T-helper 17 cell (primary cell): ENCODE results near the gene TMEM132D. TPM values are rescaled to one million over a fixed set of nuclear protein-coding genes. Genes with fewer than 3 reads are reported as not detected.
"Not testable (repeated sequence)": the region's sequence is repeated elsewhere in the genome, so short reads cannot be mapped to it uniquely, and the experiment has no call there.

Source experiments
- ATAC-seq: fragments of 150-1000 bp; cut with Tn5 transposase; 2 replicates; pipeline ENCODE4 v1.10.0; 2021; ENCODE audit warnings: mild to moderate bottlenecking, moderate library complexity
- DNase-seq, 3 donors: peaks; one replicate each; pipeline versions ENCODE4 v3.0.0 to v3.0.0-alpha.2; 2020 to 2021
- H3K9me3 ChIP-seq: one replicate; pipeline ENCODE4 v1.7.0; 2013; ENCODE audit warnings: low read length, mild to moderate bottlenecking; ENCODE audit not compliant: control insufficient read depth, poor library complexity, severe bottlenecking
- H3K27ac Mint-ChIP-seq: one replicate; pipeline ENCODE4 v1.8.0; 2022; ENCODE audit warnings: mild to moderate bottlenecking, moderate library complexity, mixed read lengths
- H3K27me3 Mint-ChIP-seq: one replicate; pipeline ENCODE4 v1.8.0; 2022; ENCODE audit warnings: mixed read lengths
- H3K36me3 Mint-ChIP-seq: one replicate; pipeline ENCODE4 v1.8.0; 2022; ENCODE audit warnings: low read depth, mixed read lengths
- H3K4me1 Mint-ChIP-seq: one replicate; pipeline ENCODE4 v1.8.0; 2022; ENCODE audit warnings: mild to moderate bottlenecking, mixed read lengths
- H3K4me3 Mint-ChIP-seq: one replicate; pipeline ENCODE4 v1.8.0; 2022; ENCODE audit warnings: mild to moderate bottlenecking, moderate library complexity, mixed read lengths
- total RNA-seq, 4 donors: library from RNA in 2 of 4; stranded (reverse) in 2 of 4; gene quantifications; one replicate each; pipeline ENCODE4 v1.2.3 and lab custom pipeline; 2022 to 2026

Gene TMEM132D
- total RNA-seq, 2 donors from 2014 or later: not detected

GRCh38 chr12:129558036-129558435 lies 345.8 kb downstream of the TMEM132D start:
- Mint-ChIP-seq H3K4me1 (no peaks in the 10 kb centered on the region), H3K4me3 (no peak overlapping the region), H3K36me3 (no peaks in the 10 kb centered on the region), H3K27me3 (no peaks in the 10 kb centered on the region), H3K27ac (no peak overlapping the region)
- ATAC-seq (no peak), DNase-seq (no peak)
- peaks cover 10% of the 10 kb centered on the region for H3K9me3 ChIP-seq

DNA sequence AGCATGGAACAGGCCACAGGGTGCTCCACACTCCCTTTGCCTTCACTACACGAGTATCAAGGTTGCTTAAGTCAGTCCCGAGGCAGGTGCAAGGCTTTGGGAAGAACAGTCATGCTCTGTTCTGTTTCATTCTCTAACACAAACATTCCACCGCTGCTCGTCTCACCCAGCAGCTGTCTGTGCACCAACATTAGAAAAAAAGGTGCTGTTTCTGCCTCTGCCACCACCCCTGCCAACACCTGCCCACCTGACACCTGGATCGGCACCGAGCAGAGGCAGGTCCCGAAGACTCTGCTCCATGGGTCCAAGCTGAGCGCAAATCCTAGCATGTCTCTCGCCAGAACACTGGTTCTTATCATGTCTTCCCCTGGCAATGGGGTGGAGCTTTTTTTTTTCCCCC lies 347.7 kb downstream of the TMEM132D start:
- no peak for DNase-seq
- no peak overlapping the region for H3K27ac Mint-ChIP-seq
- H3K4me1 Mint-ChIP-seq: no peaks in the 10 kb centered on the region
- ATAC-seq: no peak
- no peaks in the 10 kb centered on the region for H3K27me3 Mint-ChIP-seq
- H3K9me3 ChIP-seq: peaks cover 12% of the 10 kb centered on the region
- no peak overlapping the region for H3K4me3 Mint-ChIP-seq
- H3K36me3 Mint-ChIP-seq: no peaks in the 10 kb centered on the region

DNA sequence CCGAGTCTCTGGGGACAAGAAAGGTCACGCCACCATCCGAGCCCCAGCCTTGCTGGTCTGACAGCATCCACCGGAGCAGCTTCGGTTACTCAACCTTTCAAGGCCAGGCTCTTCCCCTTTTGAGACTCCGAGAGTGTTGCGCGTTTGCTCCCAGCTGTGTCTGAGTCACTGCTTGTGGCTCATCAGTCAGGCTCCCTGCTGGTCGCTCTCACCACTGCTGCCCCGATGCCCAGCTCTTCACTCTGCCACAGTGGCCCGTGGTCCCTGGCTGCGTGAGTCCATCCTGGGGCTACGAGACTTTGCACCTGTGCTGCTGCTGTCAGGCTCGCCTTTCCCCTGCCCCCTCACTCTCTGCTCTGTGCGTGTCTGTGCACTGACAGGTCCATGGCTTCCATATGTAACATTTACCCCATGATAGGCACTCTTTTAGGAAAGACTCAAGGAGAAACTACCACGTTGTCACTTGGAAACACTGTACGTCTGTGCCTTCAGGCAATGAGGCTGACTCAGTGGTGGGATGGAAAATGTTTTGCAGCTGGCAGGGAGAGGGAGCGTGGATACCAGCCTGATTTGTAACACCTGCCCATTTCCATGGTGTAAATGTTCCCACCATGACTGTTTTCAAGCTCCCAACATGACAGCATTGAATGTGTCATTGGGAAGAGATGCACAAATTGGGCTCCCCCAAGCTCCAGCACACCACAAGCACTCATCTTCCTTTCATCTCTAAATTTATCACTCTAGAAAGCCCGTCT lies 350.7 kb downstream of the TMEM132D start:
- H3K9me3 ChIP-seq: peaks cover 12% of the 10 kb centered on the region
- no peaks in the 10 kb centered on the region for H3K27me3 Mint-ChIP-seq
- no peak overlapping the region for H3K4me3 Mint-ChIP-seq
- H3K36me3 Mint-ChIP-seq: no peaks in the 10 kb centered on the region
- DNase-seq: no peak
- no peak overlapping the region for H3K27ac Mint-ChIP-seq
- no peak for ATAC-seq
- H3K4me1 Mint-ChIP-seq: no peaks in the 10 kb centered on the region

GRCh38 chr12:129551441-129551840 lies 352.4 kb downstream of the TMEM132D start:
- ATAC-seq: no peak
- Mint-ChIP-seq H3K36me3 (no peaks in the 10 kb centered on the region), H3K27me3 (no peaks in the 10 kb centered on the region), H3K4me1 (no peaks in the 10 kb centered on the region), H3K4me3 (no peak overlapping the region), H3K27ac (no peak overlapping the region)
- peaks cover 6% of the 10 kb centered on the region for H3K9me3 ChIP-seq
- DNase-seq: no peak

GRCh38 chr12:129550353-129550752 lies 353.5 kb downstream of the TMEM132D start:
- ATAC-seq (no peak), DNase-seq (no peak)
- no peaks in the 10 kb centered on the region for H3K4me1 Mint-ChIP-seq
- H3K36me3 Mint-ChIP-seq: no peaks in the 10 kb centered on the region
- peaks cover 6% of the 10 kb centered on the region for H3K9me3 ChIP-seq
- no peak overlapping the region for H3K27ac Mint-ChIP-seq
- no peaks in the 10 kb centered on the region for H3K27me3 Mint-ChIP-seq
- no peak overlapping the region for H3K4me3 Mint-ChIP-seq

- Mint-ChIP-seq H3K4me3 (no peak overlapping the region), H3K36me3 (no peaks in the 10 kb centered on the region), H3K27ac (no peak overlapping the region), H3K27me3 (no peaks in the 10 kb centered on the region), H3K4me1 (no peaks in the 10 kb centered on the region)
- H3K9me3 ChIP-seq: peaks cover 6% of the 10 kb centered on the region
- ATAC-seq (no peak), DNase-seq (no peak)
These were observed 354.2 kb downstream of the TMEM132D start for GRCh38 chr12:129549656-129550055.

DNA sequence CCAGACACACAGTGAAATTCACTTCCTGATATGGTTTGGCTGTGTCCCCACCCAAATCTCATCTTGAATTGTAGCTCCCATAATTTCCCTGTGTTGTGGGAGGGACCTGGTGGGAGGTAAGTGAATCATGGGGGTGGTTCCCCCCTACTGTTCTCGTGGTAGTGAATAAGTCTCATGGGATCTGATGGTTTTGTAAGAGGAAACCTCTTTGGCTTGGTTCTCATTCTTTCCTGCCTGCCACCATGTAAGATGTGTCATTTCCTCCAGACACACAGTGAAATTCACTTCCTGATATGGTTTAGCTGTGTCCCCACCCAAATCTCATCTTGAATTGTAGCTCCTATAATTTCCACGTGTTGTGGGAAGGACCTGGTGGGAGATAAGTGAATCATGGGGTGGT lies 354.8 kb downstream of the TMEM132D start:
- not testable (repeated sequence) for H3K9me3 ChIP-seq, H3K36me3 Mint-ChIP-seq, H3K4me3 Mint-ChIP-seq, H3K4me1 Mint-ChIP-seq, DNase-seq, H3K27me3 Mint-ChIP-seq, ATAC-seq, H3K27ac Mint-ChIP-seq

GRCh38 chr12:129544716-129545115 lies 359.1 kb downstream of the TMEM132D start:
- no peaks in the 10 kb centered on the region for H3K36me3 Mint-ChIP-seq
- ATAC-seq (no peak), DNase-seq (no peak)
- no peaks in the 10 kb centered on the region for H3K9me3 ChIP-seq
- H3K4me1 Mint-ChIP-seq: no peaks in the 10 kb centered on the region
- no peak overlapping the region for H3K4me3 Mint-ChIP-seq
- no peak overlapping the region for H3K27ac Mint-ChIP-seq
- H3K27me3 Mint-ChIP-seq: no peaks in the 10 kb centered on the region

GRCh38 chr12:129540954-129541353 lies 362.9 kb downstream of the TMEM132D start:
- no peaks in the 10 kb centered on the region for H3K27me3 Mint-ChIP-seq
- H3K9me3 ChIP-seq: no peaks in the 10 kb centered on the region
- H3K27ac Mint-ChIP-seq: no peak overlapping the region
- no peak overlapping the region for H3K4me3 Mint-ChIP-seq
- DNase-seq: no peak
- no peaks in the 10 kb centered on the region for H3K4me1 Mint-ChIP-seq
- no peak for ATAC-seq
- H3K36me3 Mint-ChIP-seq: no peaks in the 10 kb centered on the region

- ATAC-seq (no peak), DNase-seq (no peak)
These were observed 363.6 kb downstream of the TMEM132D start for GRCh38 chr12:129540249-129540648.

DNA sequence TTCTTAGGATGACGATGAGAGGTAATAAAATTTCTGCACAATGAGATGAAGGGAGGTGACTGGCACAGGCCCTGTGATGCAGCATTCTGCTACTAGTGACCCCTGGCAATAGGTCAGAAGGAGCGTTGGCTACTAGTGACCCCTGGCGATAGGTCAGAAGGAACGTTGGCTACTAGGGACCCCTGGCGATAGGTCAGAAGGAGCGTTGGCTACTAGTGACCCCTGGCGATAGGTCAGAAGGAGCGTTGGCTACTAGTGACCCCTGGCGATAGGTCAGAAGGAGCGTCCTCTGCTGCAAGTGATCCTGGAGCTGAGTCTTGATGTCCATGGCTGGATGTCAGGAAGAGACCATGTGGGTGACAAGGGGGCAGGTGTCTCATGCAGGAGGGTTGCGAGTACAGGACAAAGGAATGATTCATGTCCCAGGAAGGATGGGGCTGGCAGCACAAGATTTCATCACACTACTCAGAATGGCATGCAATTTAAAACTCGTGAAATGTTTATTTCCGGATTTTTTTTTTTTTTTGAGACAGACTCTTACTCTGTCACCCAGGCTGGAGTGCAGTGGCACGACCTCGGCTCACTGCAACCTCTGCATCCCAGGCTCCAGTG lies 365.0 kb downstream of the TMEM132D start:
- DNase-seq, H3K36me3 Mint-ChIP-seq, H3K4me3 Mint-ChIP-seq, H3K27me3 Mint-ChIP-seq, H3K9me3 ChIP-seq, ATAC-seq, H3K27ac Mint-ChIP-seq, H3K4me1 Mint-ChIP-seq: not testable (repeated sequence)

More at GRCh38 chr12:129540249-129540648, 363.6 kb downstream of the TMEM132D start:
- no peaks in the 10 kb centered on the region for H3K27me3 Mint-ChIP-seq
- no peak overlapping the region for H3K4me3 Mint-ChIP-seq
- no peaks in the 10 kb centered on the region for H3K4me1 Mint-ChIP-seq
- no peaks in the 10 kb centered on the region for H3K9me3 ChIP-seq
- H3K36me3 Mint-ChIP-seq: no peaks in the 10 kb centered on the region
- H3K27ac Mint-ChIP-seq: no peak overlapping the region

DNA sequence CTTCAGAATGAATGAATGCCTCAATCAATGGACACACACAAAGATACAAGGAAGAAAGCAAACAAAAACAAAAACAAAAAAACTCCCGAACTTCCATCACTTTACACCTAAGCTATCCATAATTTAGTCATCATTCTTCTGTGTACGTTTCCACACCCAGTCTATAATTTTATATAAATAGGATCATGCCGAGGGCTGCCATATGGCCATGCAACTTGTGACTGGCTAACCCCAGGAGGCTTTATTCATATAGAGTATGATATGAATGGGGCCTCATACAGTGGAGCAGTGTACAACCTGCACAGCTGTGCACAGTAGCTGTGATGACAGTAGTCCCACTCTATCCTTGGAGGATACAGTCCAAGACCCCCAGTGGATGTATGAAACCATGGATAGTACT lies 365.7 kb downstream of the TMEM132D start:
- no peaks in the 10 kb centered on the region for H3K4me1 Mint-ChIP-seq
- ATAC-seq: no peak
- DNase-seq: no peak
- H3K27me3 Mint-ChIP-seq: no peaks in the 10 kb centered on the region
- no peak overlapping the region for H3K27ac Mint-ChIP-seq
- H3K4me3 Mint-ChIP-seq: no peak overlapping the region
- H3K36me3 Mint-ChIP-seq: no peaks in the 10 kb centered on the region
- H3K9me3 ChIP-seq: no peaks in the 10 kb centered on the region

DNA sequence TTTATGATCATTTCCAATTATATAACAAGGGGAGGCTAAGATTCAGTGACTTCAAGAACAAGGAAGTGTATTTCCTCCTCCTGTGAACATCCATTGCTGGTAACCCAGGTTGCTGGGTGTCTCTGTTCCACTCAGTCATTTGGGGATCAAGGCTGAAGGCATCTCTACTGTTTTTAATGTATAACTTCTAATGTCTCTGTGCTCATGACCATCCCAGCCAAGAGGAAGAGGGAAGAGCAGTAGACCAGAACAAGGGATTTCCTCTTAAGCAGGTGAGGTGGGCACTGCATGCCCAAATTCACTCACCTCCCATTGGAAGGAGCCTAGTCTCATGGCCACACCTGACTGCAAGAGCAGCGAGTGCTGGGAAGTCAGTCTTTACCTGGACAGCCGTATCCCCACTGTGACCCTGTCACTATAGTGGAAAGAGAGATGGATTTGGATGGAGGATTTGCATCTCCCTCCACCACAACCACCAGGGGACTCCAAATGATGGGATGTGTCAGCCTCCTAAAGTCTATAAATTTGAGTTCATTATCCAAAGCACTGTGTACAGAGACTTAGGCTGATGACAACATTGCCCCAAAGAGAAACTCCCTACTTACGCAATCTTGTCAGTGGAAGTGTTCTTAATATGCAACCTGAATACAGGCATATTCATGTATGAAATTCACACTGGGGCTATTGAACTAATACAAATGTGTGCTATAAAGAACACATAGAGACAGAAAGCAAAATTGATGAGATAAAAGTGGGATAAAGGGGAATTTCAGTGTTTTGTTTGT lies 368.7 kb downstream of the TMEM132D start:
- no peaks in the 10 kb centered on the region for H3K27me3 Mint-ChIP-seq
- no peak overlapping the region for H3K4me3 Mint-ChIP-seq
- H3K4me1 Mint-ChIP-seq: no peaks in the 10 kb centered on the region
- H3K27ac Mint-ChIP-seq: no peak overlapping the region
- no peaks in the 10 kb centered on the region for H3K9me3 ChIP-seq
- no peaks in the 10 kb centered on the region for H3K36me3 Mint-ChIP-seq
- no peak for DNase-seq
- ATAC-seq: no peak
